ENCODE data around the gene CHD1L. TPM values are rescaled to one million over a fixed set of nuclear protein-coding genes. Genes with fewer than 3 reads are reported as not detected.
"Not testable (repeated sequence)": the region's sequence is repeated elsewhere in the genome, so short reads cannot be mapped to it uniquely, and the experiment has no call there.

The CHD1L gene
- total RNA-seq, 6 donors from 2014 or later: 24.8 to 48.6 (median 34.6) TPM

DNA sequence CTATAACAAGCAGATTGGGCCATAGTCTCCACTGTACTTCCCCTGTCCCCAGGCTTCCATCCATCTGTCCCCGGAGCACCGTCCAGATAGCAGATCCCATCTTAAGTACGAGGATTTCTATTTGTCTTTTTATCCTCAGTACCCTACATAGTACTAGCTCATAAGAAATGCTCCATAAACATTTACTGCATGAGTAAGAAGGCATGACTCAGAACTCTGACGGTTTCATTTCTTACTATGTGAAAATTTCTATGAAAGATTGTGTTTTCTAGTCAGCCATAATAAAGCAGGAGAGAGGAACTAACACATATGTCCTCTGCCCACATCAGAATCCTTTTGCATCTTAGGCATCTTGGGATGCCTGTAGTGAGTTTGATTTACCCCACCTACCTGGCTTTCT, 49.5 kb downstream of the CHD1L start:
- TF ChIP-seq CTCF (IDR thresholded peaks at IDR 0.05): no peak
- TF ChIP-seq POLR2AphosphoS5 (IDR thresholded peaks at IDR 0.05): no peak
- TF ChIP-seq EP300 (IDR thresholded peaks at IDR 0.05): no peak
- TF ChIP-seq POLR2A (IDR thresholded peaks at IDR 0.05): no peak
- Histone ChIP-seq H3K4me1 (no peaks in the 10 kb centered on the region), H3K27me3 (no peaks in the 10 kb centered on the region), H3K9me3 (no peaks in the 10 kb centered on the region), H3K4me3 (no peak overlapping the region), H3K36me3 (peaks cover 0 to 93% (median 76%) of the 10 kb centered on the region in 4 donors), H3K27ac (no peak overlapping the region)
- 89 to 90% methylated on average over 4 of the region's 4 CpGs for WGBS, 2 donors
- peak in 1 of 2 donors; percentile 27 for ATAC-seq (ENCODE audit: low FRiP score in 2 of 2)
- DNase-seq: no peak

GRCh38 chr1:147292631-147293251, 50.3 kb downstream of the CHD1L start:
- Histone ChIP-seq H3K4me3 (no peak overlapping the region), H3K27ac (no peak overlapping the region), H3K36me3 (peaks cover 0 to 88% (median 69%) of the 10 kb centered on the region in 4 donors)

DNA sequence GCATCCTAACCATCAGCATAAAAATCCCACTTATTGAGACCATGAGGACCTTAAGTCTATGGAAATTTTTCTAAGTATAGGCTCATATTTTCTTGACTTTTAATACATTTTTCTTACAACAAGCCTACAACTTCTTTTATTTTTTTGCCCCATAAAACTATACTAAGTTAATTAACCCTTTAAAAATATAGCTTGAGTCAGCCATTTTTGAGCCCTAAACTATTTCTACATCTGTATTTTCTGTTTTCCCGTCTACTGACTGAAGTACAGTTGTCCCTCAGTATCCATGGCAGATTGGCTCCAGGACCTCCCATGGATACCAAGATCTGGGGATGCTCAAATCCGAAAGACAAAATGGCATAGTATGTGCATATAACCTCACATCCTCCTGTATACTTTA, 55.0 kb downstream of the CHD1L start:
- Histone ChIP-seq H3K4me3 (no peak overlapping the region), H3K9me3 (peaks cover 2 to 18% (median 7%) of the 10 kb centered on the region in 4 donors), H3K27ac (no peak overlapping the region), H3K36me3 (peaks cover 0 to 49% (median 37%) of the 10 kb centered on the region in 4 donors), H3K27me3 (no peaks in the 10 kb centered on the region), H3K4me1 (no peaks in the 10 kb centered on the region)
- TF ChIP-seq POLR2A (IDR thresholded peaks at IDR 0.05) (no peak), POLR2AphosphoS5 (IDR thresholded peaks at IDR 0.05) (no peak)
- WGBS, 2 donors: 96 to 97% methylated on average over 2 of the region's 2 CpGs
- no peak for DNase-seq
- ATAC-seq (ENCODE audit: low FRiP score in 2 of 2): no peak

More at GRCh38 chr1:147292631-147293251, 50.3 kb downstream of the CHD1L start:
- Histone ChIP-seq H3K9me3 (no peaks in the 10 kb centered on the region), H3K4me1 (no peaks in the 10 kb centered on the region), H3K27me3 (no peaks in the 10 kb centered on the region)
- ATAC-seq (ENCODE audit: low FRiP score in 2 of 2) (peak in 1 of 2 donors; percentile 83), DNase-seq (no peak)
- 91 to 92% methylated on average over 3 of the region's 3 CpGs for WGBS, 2 donors
- TF ChIP-seq CTCF (IDR thresholded peaks at IDR 0.05) (no peak), POLR2A (IDR thresholded peaks at IDR 0.05) (no peak), EP300 (IDR thresholded peaks at IDR 0.05) (no peak), POLR2AphosphoS5 (IDR thresholded peaks at IDR 0.05) (no peak)

- not testable (repeated sequence) for H3K27me3 ChIP-seq; ATAC-seq (ENCODE audit: low FRiP score in 2 of 2); H3K4me1 ChIP-seq; DNase-seq; H3K4me3 ChIP-seq; H3K36me3 ChIP-seq; H3K27ac ChIP-seq
- WGBS, 2 donors: 94 to 96% methylated on average over 3 of the region's 3 CpGs
- peaks cover 32 to 72% (median 43%) of the 10 kb centered on the region in 4 donors for H3K9me3 ChIP-seq
Measured at GRCh38 chr1:147305803-147306202, 63.3 kb downstream of the CHD1L start.

DNA sequence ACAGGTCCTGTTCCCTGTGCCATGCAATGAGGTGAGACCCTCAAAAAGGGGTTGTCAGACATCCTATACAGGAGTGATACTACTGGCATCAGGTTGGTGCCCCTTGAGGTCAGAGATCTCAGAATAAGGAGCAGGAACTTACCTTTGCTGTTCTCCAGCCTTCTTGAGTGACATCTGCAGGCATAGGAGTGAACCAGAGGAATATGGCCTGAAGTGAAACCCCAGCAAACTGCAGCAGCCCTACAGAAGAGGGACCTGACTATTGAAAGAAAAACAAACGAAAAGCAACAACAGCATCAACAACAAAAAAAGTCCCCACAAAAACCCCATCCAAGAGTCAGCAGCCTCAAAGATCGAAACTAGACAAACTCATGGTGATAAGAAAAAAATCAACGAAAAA, 74.5 kb downstream of the CHD1L start:
- WGBS, 2 donors: 86 to 87% methylated on average over 3 of the region's 3 CpGs
- no peak overlapping the region for H3K4me3 ChIP-seq
- no peak for ATAC-seq (ENCODE audit: low FRiP score in 2 of 2)
- H3K4me1 ChIP-seq: no peaks in the 10 kb centered on the region
- TF ChIP-seq POLR2AphosphoS5 (IDR thresholded peaks at IDR 0.05) (no peak), EP300 (IDR thresholded peaks at IDR 0.05) (no peak), POLR2A (IDR thresholded peaks at IDR 0.05) (no peak), CTCF (IDR thresholded peaks at IDR 0.05) (no peak)
- H3K27ac ChIP-seq: no peak overlapping the region
- peaks cover 0 to 1% (median 0%) of the 10 kb centered on the region in 4 donors for H3K9me3 ChIP-seq
- H3K27me3 ChIP-seq: no peaks in the 10 kb centered on the region
- H3K36me3 ChIP-seq: no peaks in the 10 kb centered on the region
- no peak for DNase-seq

- 78 to 88% methylated on average over 17 to 26 of the region's 26 CpGs for WGBS, 2 donors
- peak in 1 of 2 donors; percentile 37 for DNase-seq
- H3K4me1 ChIP-seq: not testable (repeated sequence)
Measured at GRCh38 chr1:147326933-147327687, 84.6 kb downstream of the CHD1L start.

More at GRCh38 chr1:147326933-147327687, 84.6 kb downstream of the CHD1L start:
- not testable (repeated sequence) for H3K4me3 ChIP-seq; H3K27ac ChIP-seq; H3K27me3 ChIP-seq; H3K9me3 ChIP-seq; ATAC-seq (ENCODE audit: low FRiP score in 2 of 2); H3K36me3 ChIP-seq
